Measurements from ENCODE around the gene SCAF4.

Gene SCAF4

DNA sequence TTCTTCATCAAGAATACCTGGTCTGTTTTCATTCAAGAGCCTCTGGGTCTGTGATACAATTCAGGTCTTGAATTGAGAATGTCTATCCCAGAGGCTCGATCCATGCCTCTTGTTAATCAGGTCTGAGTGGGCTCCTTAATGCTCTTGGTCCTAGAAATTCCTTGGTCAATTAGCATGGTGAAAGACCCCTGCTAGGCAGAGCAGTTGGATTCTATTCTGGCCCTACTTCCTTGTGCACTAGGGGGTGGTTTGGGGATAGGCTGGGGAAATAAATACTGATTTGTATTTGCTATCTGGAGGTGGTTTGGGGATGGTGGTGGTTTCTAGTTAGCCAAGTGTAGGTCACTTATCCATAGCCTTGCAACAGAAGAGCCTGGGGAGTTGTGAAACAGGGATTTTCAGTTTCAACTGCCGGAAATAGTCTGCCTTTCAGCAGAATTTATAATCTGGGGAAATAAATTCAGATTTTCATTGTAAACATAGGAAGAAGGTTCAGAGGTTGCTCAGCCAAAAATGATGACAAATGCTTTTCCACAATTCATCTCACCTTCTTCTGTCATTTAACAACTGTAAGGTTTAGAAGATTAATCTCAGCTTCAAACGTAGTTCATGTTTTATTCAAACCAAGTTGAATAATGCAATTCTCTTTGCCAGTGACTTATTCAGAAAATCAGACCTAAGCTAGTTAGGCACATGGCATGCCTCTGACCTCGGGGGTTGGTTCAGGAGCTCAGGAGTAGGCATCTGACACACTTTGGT is 22.2 kb upstream of the SCAF4 start:
- H3K27ac ChIP-seq (ENCODE audit: low read depth, low read length) = no peak overlapping the region

GRCh38 chr21:31752967-31753366 is 21.0 kb upstream of the SCAF4 start:
- Histone ChIP-seq H3K27ac (ENCODE audit: low read depth, low read length) (no peak overlapping the region), H3K9me3 (ENCODE audit: insufficient read depth, low read length) (no peaks in the 10 kb centered on the region), H3K9ac (ENCODE audit: low read length) (no peak overlapping the region), H3K79me2 (ENCODE audit: insufficient read depth, low read length) (no peaks in the 10 kb centered on the region), H4K20me1 (ENCODE audit: low read depth, low read length) (no peaks in the 10 kb centered on the region), H3K27me3 (ENCODE audit: low read length) (no peaks in the 10 kb centered on the region), H3K4me2 (ENCODE audit: low read depth, low read length, poor library complexity, severe bottlenecking) (no peak overlapping the region), H3K36me3 (ENCODE audit: low read length) (no peaks in the 10 kb centered on the region), H2AFZ (ENCODE audit: low read depth, low read length, severe bottlenecking) (no peak overlapping the region), H3F3A (ENCODE audit: insufficient read depth) (no peaks in the 10 kb centered on the region), H3K9me2 (replicated peaks; ENCODE audit: insufficient read depth, low read length) (no peaks in the 10 kb centered on the region), H3K4me3 (ENCODE audit: insufficient read depth, low read length, poor library complexity, severe bottlenecking) (no peak overlapping the region)
- TF ChIP-seq EZH2phosphoT487 (conservative IDR thresholded peaks at IDR 0.05; ENCODE audit: low read length) (no peak), CTCF (IDR thresholded peaks at IDR 0.05; ENCODE audit: insufficient read depth, low read length, poor library complexity, severe bottlenecking) (no peak)

More for the DNA sequence above, 22.2 kb upstream of the SCAF4 start:
- no peak for TF ChIP-seq EZH2phosphoT487 (conservative IDR thresholded peaks at IDR 0.05; ENCODE audit: low read length)
- no peak for TF ChIP-seq CTCF (IDR thresholded peaks at IDR 0.05; ENCODE audit: insufficient read depth, low read length, poor library complexity, severe bottlenecking)
- no peaks in the 10 kb centered on the region for H4K20me1 ChIP-seq (ENCODE audit: low read depth, low read length)
- no peaks in the 10 kb centered on the region for H3K79me2 ChIP-seq (ENCODE audit: insufficient read depth, low read length)
- no peaks in the 10 kb centered on the region for H3K36me3 ChIP-seq (ENCODE audit: low read length)
- no peak overlapping the region for H3K4me3 ChIP-seq (ENCODE audit: insufficient read depth, low read length, poor library complexity, severe bottlenecking)
- H3K9me3 ChIP-seq (ENCODE audit: insufficient read depth, low read length) = no peaks in the 10 kb centered on the region
- H3K4me2 ChIP-seq (ENCODE audit: low read depth, low read length, poor library complexity, severe bottlenecking) = no peak overlapping the region
- H3K27me3 ChIP-seq (ENCODE audit: low read length) = no peaks in the 10 kb centered on the region
- H2AFZ ChIP-seq (ENCODE audit: low read depth, low read length, severe bottlenecking) = no peak overlapping the region
- H3F3A ChIP-seq (ENCODE audit: insufficient read depth) = no peaks in the 10 kb centered on the region
- H3K9ac ChIP-seq (ENCODE audit: low read length) = no peak overlapping the region
- no peaks in the 10 kb centered on the region for H3K9me2 ChIP-seq (replicated peaks; ENCODE audit: insufficient read depth, low read length)

GRCh38 chr21:31752352-31752751 is 20.4 kb upstream of the SCAF4 start:
- H3K27ac ChIP-seq (ENCODE audit: low read depth, low read length) = no peak overlapping the region
- no peaks in the 10 kb centered on the region for H3K36me3 ChIP-seq (ENCODE audit: low read length)
- no peaks in the 10 kb centered on the region for H3K9me3 ChIP-seq (ENCODE audit: insufficient read depth, low read length)
- H3K4me2 ChIP-seq (ENCODE audit: low read depth, low read length, poor library complexity, severe bottlenecking) = no peak overlapping the region
- no peak for TF ChIP-seq CTCF (IDR thresholded peaks at IDR 0.05; ENCODE audit: insufficient read depth, low read length, poor library complexity, severe bottlenecking)
- TF ChIP-seq EZH2phosphoT487 (conservative IDR thresholded peaks at IDR 0.05; ENCODE audit: low read length) = no peak
- H3K4me3 ChIP-seq (ENCODE audit: insufficient read depth, low read length, poor library complexity, severe bottlenecking) = no peak overlapping the region
- H3K79me2 ChIP-seq (ENCODE audit: insufficient read depth, low read length) = no peaks in the 10 kb centered on the region
- H4K20me1 ChIP-seq (ENCODE audit: low read depth, low read length) = no peaks in the 10 kb centered on the region
- no peaks in the 10 kb centered on the region for H3F3A ChIP-seq (ENCODE audit: insufficient read depth)
- no peaks in the 10 kb centered on the region for H3K27me3 ChIP-seq (ENCODE audit: low read length)
- H3K9ac ChIP-seq (ENCODE audit: low read length) = no peak overlapping the region
- H2AFZ ChIP-seq (ENCODE audit: low read depth, low read length, severe bottlenecking) = no peak overlapping the region
- H3K9me2 ChIP-seq (replicated peaks; ENCODE audit: insufficient read depth, low read length) = no peaks in the 10 kb centered on the region

Data from SU-DHL-6 (cell line).